ENCODE measurements around the gene DNAH14. TPM values are rescaled to one million over a fixed set of nuclear protein-coding genes. Genes with fewer than 3 reads are reported as not detected.
"Not testable (repeated sequence)": the region's sequence is repeated elsewhere in the genome, so short reads cannot be mapped to it uniquely, and the experiment has no call there.

Gene DNAH14
- total and polyA plus RNA-seq, 12 donors = 7.6 to 25.3 (median 16.5) TPM

DNA sequence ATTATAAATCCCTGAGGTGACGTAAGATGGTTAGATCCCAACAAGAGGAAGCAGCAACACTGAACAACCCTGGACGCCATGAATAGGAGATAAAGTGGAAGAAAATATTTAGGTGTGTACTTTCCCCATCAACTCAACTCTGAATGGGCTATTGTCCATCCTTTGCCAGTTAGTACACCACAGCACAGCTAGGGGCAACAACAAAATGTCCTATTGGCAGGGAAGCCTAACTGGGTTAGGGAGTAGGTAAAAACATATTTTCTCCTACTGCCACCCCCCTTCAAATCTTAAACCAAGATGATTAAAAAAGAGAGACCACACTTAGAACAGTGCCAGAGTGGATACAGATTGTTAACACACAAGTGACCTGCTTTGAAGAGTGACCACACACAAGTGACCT, 278.3 kb downstream of the DNAH14 start:
- Histone ChIP-seq H3K9me3 (replicated peaks in 1 of 3) (no peaks in the 10 kb centered on the region), H3K27me3 (no peaks in the 10 kb centered on the region), H3K4me3 (no peak overlapping the region), H3K4me1 (replicated peaks in 1 of 2) (no peaks in the 10 kb centered on the region), H3K36me3 (replicated peaks in 1 of 2) (no peaks in the 10 kb centered on the region), H3K27ac (no peak overlapping the region)
- intact Hi-C loops (cut with DNase I) = no loop called here
- WGBS, 4 donors = 90 to 95% (median 93%) methylated on average over 2 of the region's 2 CpGs
- TF ChIP-seq, protein P1, sequence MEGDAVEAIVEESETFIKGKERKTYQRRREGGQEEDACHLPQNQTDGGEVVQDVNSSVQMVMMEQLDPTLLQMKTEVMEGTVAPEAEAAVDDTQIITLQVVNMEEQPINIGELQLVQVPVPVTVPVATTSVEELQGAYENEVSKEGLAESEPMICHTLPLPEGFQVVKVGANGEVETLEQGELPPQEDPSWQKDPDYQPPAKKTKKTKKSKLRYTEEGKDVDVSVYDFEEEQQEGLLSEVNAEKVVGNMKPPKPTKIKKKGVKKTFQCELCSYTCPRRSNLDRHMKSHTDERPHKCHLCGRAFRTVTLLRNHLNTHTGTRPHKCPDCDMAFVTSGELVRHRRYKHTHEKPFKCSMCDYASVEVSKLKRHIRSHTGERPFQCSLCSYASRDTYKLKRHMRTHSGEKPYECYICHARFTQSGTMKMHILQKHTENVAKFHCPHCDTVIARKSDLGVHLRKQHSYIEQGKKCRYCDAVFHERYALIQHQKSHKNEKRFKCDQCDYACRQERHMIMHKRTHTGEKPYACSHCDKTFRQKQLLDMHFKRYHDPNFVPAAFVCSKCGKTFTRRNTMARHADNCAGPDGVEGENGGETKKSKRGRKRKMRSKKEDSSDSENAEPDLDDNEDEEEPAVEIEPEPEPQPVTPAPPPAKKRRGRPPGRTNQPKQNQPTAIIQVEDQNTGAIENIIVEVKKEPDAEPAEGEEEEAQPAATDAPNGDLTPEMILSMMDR (IDR thresholded peaks at IDR 0.05) = no peak
- no peak for TF ChIP-seq POLR2A (IDR thresholded peaks at IDR 0.05)
- DNase-seq = no peak

DNA sequence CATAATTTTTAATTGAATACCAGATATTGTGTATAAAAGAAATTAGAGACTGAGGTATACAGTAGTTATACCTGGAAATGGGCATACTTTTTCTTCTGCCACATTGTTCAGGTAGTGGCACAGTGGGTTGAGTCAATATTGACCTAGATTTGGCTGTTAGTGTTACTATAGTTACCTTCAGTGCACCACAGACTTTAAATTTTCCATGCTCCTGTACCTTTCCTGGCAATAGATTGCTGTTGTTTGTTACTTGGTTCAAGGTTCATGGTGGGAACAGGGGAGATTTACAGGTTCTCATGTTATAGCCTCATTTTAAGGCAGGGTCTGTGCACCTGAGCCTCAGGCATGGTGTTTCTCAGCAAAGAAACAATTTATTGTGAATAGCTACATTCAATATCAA, 279.7 kb downstream of the DNAH14 start:
- H3K4me3 ChIP-seq = no peak overlapping the region
- H3K36me3 ChIP-seq (replicated peaks in 1 of 2) = no peaks in the 10 kb centered on the region
- H3K9me3 ChIP-seq (replicated peaks in 1 of 3) = no peaks in the 10 kb centered on the region
- DNase-seq = no peak
- no peaks in the 10 kb centered on the region for H3K4me1 ChIP-seq (replicated peaks in 1 of 2)
- TF ChIP-seq, protein P1 (IDR thresholded peaks at IDR 0.05) = no peak
- TF ChIP-seq POLR2A (IDR thresholded peaks at IDR 0.05) = no peak
- intact Hi-C loops (cut with DNase I) = no loop called here
- no peak overlapping the region for H3K27ac ChIP-seq
- H3K27me3 ChIP-seq = no peaks in the 10 kb centered on the region

- intact Hi-C loops (cut with DNase I) = not testable (repeated sequence)
- 50 to 85% (median 79%) methylated on average over 3 of the region's 3 CpGs for WGBS, 4 donors
Measured at GRCh38 chr1:225210180-225210579, 280.7 kb downstream of the DNAH14 start.

GRCh38 chr1:225211694-225212442, 282.4 kb downstream of the DNAH14 start:
- H3K36me3 ChIP-seq (replicated peaks in 1 of 2); H3K4me1 ChIP-seq (replicated peaks in 1 of 2); H3K9me3 ChIP-seq (replicated peaks in 1 of 3); H3K27me3 ChIP-seq; H3K4me3 ChIP-seq; DNase-seq; intact Hi-C loops (cut with DNase I); H3K27ac ChIP-seq: not testable (repeated sequence)
- 85 to 99% (median 94%) methylated on average over 5 of the region's 5 CpGs for WGBS, 4 donors

More at GRCh38 chr1:225210180-225210579, 280.7 kb downstream of the DNAH14 start:
- H3K4me3 ChIP-seq; H3K4me1 ChIP-seq (replicated peaks in 1 of 2); DNase-seq; H3K36me3 ChIP-seq (replicated peaks in 1 of 2); H3K9me3 ChIP-seq (replicated peaks in 1 of 3); H3K27ac ChIP-seq; H3K27me3 ChIP-seq: not testable (repeated sequence)

- Histone ChIP-seq H3K36me3 (replicated peaks in 1 of 2) (no peaks in the 10 kb centered on the region), H3K9me3 (replicated peaks in 1 of 3) (no peaks in the 10 kb centered on the region), H3K27me3 (no peaks in the 10 kb centered on the region), H3K4me1 (replicated peaks in 1 of 2) (no peaks in the 10 kb centered on the region), H3K4me3 (no peak overlapping the region), H3K27ac (no peak overlapping the region)
- TF ChIP-seq POLR2A (IDR thresholded peaks at IDR 0.05) = no peak
- TF ChIP-seq, protein P1 (IDR thresholded peaks at IDR 0.05) = no peak
- DNase-seq = no peak
- 55 to 100% (median 90%) methylated on average over 1 of the region's 1 CpG for WGBS, 4 donors
- intact Hi-C loops (cut with DNase I) = no loop called here
Measured at GRCh38 chr1:225224287-225224686, 294.8 kb downstream of the DNAH14 start.

Measured in adrenal gland (tissue), 12 donors.